Liver (tissue), 3 donors: ENCODE measurements around the gene SIK1.
"Not testable (repeated sequence)": the region's sequence is repeated elsewhere in the genome, so short reads cannot be mapped to it uniquely, and the experiment has no call there.

Experiments
- CTCF ChIP-seq: fragments of 150-350 bp; IDR thresholded peaks from 2 replicates; pipeline ENCODE4 v1.5.1; 2017; ENCODE audit warnings: improper control_type of control experiment, low read depth, low read length; ENCODE audit not compliant: missing input control
- GABPA ChIP-seq, 2 donors: IDR thresholded peaks in 1 of 2; conservative IDR thresholded peaks in 1 of 2; 2 replicates each; pipeline ENCODE4 v1.6.1; 2016; ENCODE audit warnings: antibody characterized with exemption in 2 of 2, mild to moderate bottlenecking in 1 of 2, moderate library complexity in 1 of 2
- HNF4A ChIP-seq, 2 donors: conservative IDR thresholded peaks; 2 replicates each; pipeline ENCODE4 v1.6.1; 2016; ENCODE audit warnings: antibody characterized with exemption in 2 of 2, mild to moderate bottlenecking in 2 of 2
- HNF4G ChIP-seq: IDR thresholded peaks from 2 replicates; pipeline ENCODE4 v1.6.1; 2016; ENCODE audit warnings: antibody characterized with exemption
- JUND ChIP-seq, 2 donors: IDR thresholded peaks; 2 replicates each; pipeline ENCODE4 v1.6.1; 2016; ENCODE audit warnings: antibody characterized with exemption in 2 of 2
- MAX ChIP-seq: IDR thresholded peaks from 2 replicates; pipeline ENCODE4 v1.6.1; 2016; ENCODE audit warnings: antibody characterized with exemption
- RAD21 ChIP-seq, 2 donors: IDR thresholded peaks; 2 replicates each; pipeline ENCODE4 v1.6.1; 2016; ENCODE audit warnings: antibody characterized with exemption in 2 of 2, mild to moderate bottlenecking in 2 of 2
- YY1 ChIP-seq: IDR thresholded peaks from 2 replicates; pipeline ENCODE4 v1.6.1; 2016; ENCODE audit warnings: antibody characterized with exemption, mild to moderate bottlenecking
- donor health status: healthy.
- donor health status: healthy.

- not testable (repeated sequence) for TF ChIP-seq CTCF; GABPA (IDR thresholded peaks at IDR 0.05 in 1 of 2, conservative IDR thresholded peaks at IDR 0.05 in 1 of 2); MAX; HNF4G; JUND (IDR thresholded peaks at IDR 0.05); YY1; HNF4A (conservative IDR thresholded peaks at IDR 0.05); RAD21 (IDR thresholded peaks at IDR 0.05)
Measured at GRCh38 chr21:43454176-43454575, 27.2 kb upstream of the SIK1 start.
